PC-9 (cell line): ENCODE measurements around the gene KRTAP3-1. TPM values are rescaled to one million over a fixed set of nuclear protein-coding genes. Genes with fewer than 3 reads are reported as not detected.
"Not testable (repeated sequence)": the region's sequence is repeated elsewhere in the genome, so short reads cannot be mapped to it uniquely, and the experiment has no call there.

Experiments
- BruUV-seq: library from RNA; stranded (reverse); fragments of 400-500 nt; replicated peaks from 2 replicates; lab custom pipeline; 2021; lab: Mats Ljungman, UMichigan
- CTCF ChIA-PET: fragments of 300-600 bp; sonication (Branson Sonifier 250); formaldehyde crosslinking; loops from one replicate; lab custom pipeline; 2022; ENCODE audit warnings: antibody characterized with exemption; lab: Charles Lee
- POLR2A ChIA-PET: fragments of 300-600 bp; sonication (Branson Sonifier 250); formaldehyde crosslinking; loops from one replicate; lab custom pipeline; 2022; ENCODE audit warnings: antibody characterized with exemption; ENCODE audit not compliant: unreplicated experiment; lab: Charles Lee
- DNase-seq, 2 experiments: peaks; one replicate each; pipeline versions ENCODE4 v3.0.0 to v3.0.0-alpha.2; 2015 to 2022; ENCODE audit warnings: mixed read lengths in 1 of 2
- H2AFZ ChIP-seq: fragments of 200-600 bp; sonication (generic); 2 replicates; pipeline ENCODE4 v1.8.1; 2017; ENCODE audit warnings: antibody characterized with exemption
- H3F3A ChIP-seq: fragments of 200-600 bp; sonication (generic); 2 replicates; pipeline ENCODE4 v1.8.1; 2017; ENCODE audit warnings: antibody characterized with exemption, mild to moderate bottlenecking, low read depth; ENCODE audit not compliant: insufficient read depth
- H3K27ac ChIP-seq: fragments of 200-600 bp; sonication (generic); 2 replicates; pipeline ENCODE4 v1.6.1; 2016; ENCODE audit warnings: mixed run types
- H3K27me3 ChIP-seq: fragments of 200-600 bp; sonication (generic); 2 replicates; pipeline ENCODE4 v1.6.1; 2016; ENCODE audit warnings: low read depth, mixed run types; ENCODE audit not compliant: insufficient read depth
- H3K36me3 ChIP-seq: fragments of 200-600 bp; sonication (generic); 2 replicates; pipeline ENCODE4 v1.6.1; 2016; ENCODE audit warnings: low read depth, mixed run types
- H3K4me1 ChIP-seq: fragments of 200-600 bp; sonication (generic); replicated peaks from 2 replicates; pipeline ENCODE4 v1.6.1; 2016; ENCODE audit warnings: mixed run types; ENCODE audit not compliant: insufficient read depth
- H3K4me2 ChIP-seq: fragments of 200-600 bp; sonication (generic); 2 replicates; pipeline ENCODE4 v1.6.1; 2017; ENCODE audit warnings: mixed run types
- H3K4me3 ChIP-seq: fragments of 200-600 bp; sonication (generic); 2 replicates; pipeline ENCODE4 v1.6.1; 2016; ENCODE audit warnings: mixed run types
- H3K79me2 ChIP-seq: fragments of 200-600 bp; sonication (generic); 2 replicates; pipeline ENCODE4 v1.6.1; 2017; ENCODE audit warnings: low read depth, mixed run types
- H3K9me2 ChIP-seq: fragments of 200-600 bp; sonication (generic); 2 replicates; pipeline ENCODE4 v1.8.1; 2017; ENCODE audit warnings: mild to moderate bottlenecking; ENCODE audit not compliant: insufficient read depth
- H3K9me3 ChIP-seq: fragments of 200-600 bp; sonication (generic); 2 replicates; pipeline ENCODE4 v1.8.1; 2016; ENCODE audit warnings: low read depth; ENCODE audit not compliant: insufficient read depth
- H4K20me1 ChIP-seq: fragments of 200-600 bp; sonication (generic); 2 replicates; pipeline ENCODE4 v1.8.1; 2017; ENCODE audit not compliant: insufficient read depth
- EZH2 ChIP-seq: fragments of 200-600 bp; sonication (generic); IDR thresholded peaks from 2 replicates; pipeline ENCODE4 v1.8.0; 2017; ENCODE audit warnings: antibody characterized with exemption, low read depth
- intact Hi-C: fragments of 100-400 bp; cut with micrococcal nuclease; formaldehyde crosslinking; loops from one replicate; pipeline ENCODE4 v1.10.0; 2022; ENCODE audit not compliant: unreplicated experiment
- total RNA-seq: library from RNA; stranded (reverse); gene quantifications from 2 replicates; pipeline ENCODE4 v1.2.3, GENCODE V29; 2021
- TF ChIP-seq, protein P1 (sequence below): fragments of 200-600 bp; sonication (generic); conservative IDR thresholded peaks from 2 replicates; pipeline ENCODE4 v1.6.1; 2017; ENCODE audit warnings: mixed run types, antibody characterized with exemption, mild to moderate bottlenecking, moderate library complexity

Gene KRTAP3-1
- total RNA-seq, 1 experiment from 2014 or later = not detected

DNA sequence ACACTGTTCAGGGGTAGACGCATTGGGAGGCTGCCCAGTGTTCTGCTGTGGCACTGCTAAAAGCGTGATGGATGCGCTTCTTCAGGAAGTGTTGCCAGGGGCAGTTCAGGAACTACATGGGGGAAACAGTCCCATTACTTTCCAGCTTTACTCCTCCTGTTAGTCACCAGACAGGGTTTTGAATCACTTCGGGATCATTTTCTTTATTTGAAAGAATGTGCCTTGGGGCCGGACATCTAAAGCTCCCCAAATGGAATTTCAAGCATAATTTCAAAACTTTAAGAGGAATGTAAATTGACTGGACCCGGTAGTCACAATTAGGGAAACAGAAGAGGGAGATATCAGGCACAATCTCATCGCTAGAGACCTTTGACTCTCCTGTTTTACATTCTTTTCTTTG is 39.5 kb upstream of the KRTAP3-1 start:
- no peaks in the 10 kb centered on the region for H3K27me3 ChIP-seq
- H3K27ac ChIP-seq = peak overlapping the region; percentile 97
- H3K79me2 ChIP-seq = no peaks in the 10 kb centered on the region
- H4K20me1 ChIP-seq = no peaks in the 10 kb centered on the region
- H3K4me3 ChIP-seq = peak overlapping the region; percentile 33; the same call in 1 of the 2 replicates
- peak; percentile 41 to 95 for DNase-seq
- H3K36me3 ChIP-seq = no peaks in the 10 kb centered on the region
- peak overlapping the region; percentile 74 for H3K4me2 ChIP-seq
- POLR2A ChIA-PET = interaction anchor here (0.5 to 0.7 kb wide), 4 partner anchors 24 to 481 kb away, joined by 3 to 4 read pairs (median 3); no protein-coding TSS in a partner anchor
- H3K9me3 ChIP-seq = peaks cover 6% of the 10 kb centered on the region; the same call in 1 of the 2 replicates
- intact Hi-C loops = loop anchor here (1.0 to 5.0 kb wide), 2 partner anchors 91 to 133 kb away; no protein-coding TSS in a partner anchor
- no TSS peak for BruUV-seq
- TF ChIP-seq EZH2 = no peak
- TF ChIP-seq, protein P1, sequence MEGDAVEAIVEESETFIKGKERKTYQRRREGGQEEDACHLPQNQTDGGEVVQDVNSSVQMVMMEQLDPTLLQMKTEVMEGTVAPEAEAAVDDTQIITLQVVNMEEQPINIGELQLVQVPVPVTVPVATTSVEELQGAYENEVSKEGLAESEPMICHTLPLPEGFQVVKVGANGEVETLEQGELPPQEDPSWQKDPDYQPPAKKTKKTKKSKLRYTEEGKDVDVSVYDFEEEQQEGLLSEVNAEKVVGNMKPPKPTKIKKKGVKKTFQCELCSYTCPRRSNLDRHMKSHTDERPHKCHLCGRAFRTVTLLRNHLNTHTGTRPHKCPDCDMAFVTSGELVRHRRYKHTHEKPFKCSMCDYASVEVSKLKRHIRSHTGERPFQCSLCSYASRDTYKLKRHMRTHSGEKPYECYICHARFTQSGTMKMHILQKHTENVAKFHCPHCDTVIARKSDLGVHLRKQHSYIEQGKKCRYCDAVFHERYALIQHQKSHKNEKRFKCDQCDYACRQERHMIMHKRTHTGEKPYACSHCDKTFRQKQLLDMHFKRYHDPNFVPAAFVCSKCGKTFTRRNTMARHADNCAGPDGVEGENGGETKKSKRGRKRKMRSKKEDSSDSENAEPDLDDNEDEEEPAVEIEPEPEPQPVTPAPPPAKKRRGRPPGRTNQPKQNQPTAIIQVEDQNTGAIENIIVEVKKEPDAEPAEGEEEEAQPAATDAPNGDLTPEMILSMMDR = no peak
- peaks cover 33% of the 10 kb centered on the region for H3K4me1 ChIP-seq
- CTCF ChIA-PET = no interaction called here
- H3K9me2 ChIP-seq = no peaks in the 10 kb centered on the region
- peaks cover 28% of the 10 kb centered on the region for H3F3A ChIP-seq
- H2AFZ ChIP-seq = no peak overlapping the region

DNA sequence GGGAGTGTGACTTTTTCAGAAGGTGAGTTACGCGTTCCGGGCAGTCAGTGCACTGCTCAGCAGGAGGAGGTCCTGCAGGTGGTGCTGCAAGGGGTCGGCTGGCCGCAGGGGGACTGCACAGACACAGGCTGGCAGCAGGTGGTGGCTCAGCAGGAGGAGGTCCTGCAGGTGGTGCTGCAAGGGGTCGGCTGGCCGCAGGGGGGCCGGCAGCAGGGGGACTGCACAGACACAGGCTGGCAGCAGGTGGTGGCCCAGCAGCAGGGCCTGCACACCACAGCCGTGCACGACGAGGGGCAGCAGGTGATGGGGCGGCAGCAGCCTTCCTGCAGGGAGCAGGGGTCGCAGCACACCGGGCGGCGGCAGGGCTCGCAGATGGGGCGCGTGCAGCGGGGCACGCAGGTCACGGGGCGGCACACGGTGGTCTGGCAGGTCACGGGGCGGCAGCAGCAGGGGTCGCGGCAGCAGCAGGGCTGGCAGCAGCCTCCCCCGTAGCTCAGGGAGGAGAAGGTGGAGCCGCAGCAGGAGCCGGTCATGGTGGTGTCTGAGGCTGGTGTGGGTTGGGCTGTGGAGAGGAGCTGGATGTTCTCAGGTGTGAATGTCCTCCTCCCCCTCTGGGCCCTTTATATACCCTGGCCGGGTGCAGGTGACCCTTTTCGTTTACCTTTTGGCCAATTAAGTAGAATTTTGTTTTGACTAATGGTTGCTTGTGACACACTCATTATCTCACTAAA is 38.0 kb upstream of the KRTAP3-1 start, which contains the start of gene KRTAP2-1:
TSS of gene KRTAP2-1 (minus strand) at position 582 of the 731 bp plus-strand sequence. CDS start at position 533, 49 bp downstream.
- peaks cover 28% of the 10 kb centered on the region for H3F3A ChIP-seq
- H3K36me3 ChIP-seq, POLR2A ChIA-PET, CTCF ChIA-PET, H3K27me3 ChIP-seq, DNase-seq, H3K79me2 ChIP-seq, H3K4me3 ChIP-seq, H3K9me2 ChIP-seq, H2AFZ ChIP-seq, BruUV-seq, H4K20me1 ChIP-seq: not testable (repeated sequence)
- intact Hi-C loops = loop anchor here (5.0 kb wide), 1 partner anchor 90 kb away; no protein-coding TSS in a partner anchor
- peak within 1 kb of the TSS; percentile 74 for H3K4me2 ChIP-seq
- peak within 1 kb of the TSS; percentile 97 for H3K27ac ChIP-seq
- H3K9me3 ChIP-seq = peaks cover 11% of the 10 kb centered on the region
- peaks cover 33% of the 10 kb centered on the region for H3K4me1 ChIP-seq

DNA sequence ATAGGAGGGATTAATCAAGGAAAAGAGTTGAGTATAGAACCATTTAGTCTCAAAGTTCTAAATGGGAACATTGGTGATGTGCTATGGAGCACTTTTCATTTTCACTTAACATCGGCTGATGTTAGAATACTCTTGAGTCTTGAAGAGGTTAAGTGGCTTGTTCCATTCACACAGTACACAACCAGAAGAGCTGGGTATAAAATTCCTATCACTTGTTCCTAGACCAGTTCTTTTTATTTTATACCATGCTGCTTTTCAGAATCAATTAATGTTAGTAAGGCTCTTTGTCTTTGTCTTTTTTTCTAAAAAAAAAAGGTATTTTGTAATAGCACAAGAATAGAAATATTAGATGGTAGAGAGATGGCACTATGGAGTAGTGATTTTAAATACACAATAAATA is 34.0 kb upstream of the KRTAP3-1 start:
- H3K4me2 ChIP-seq = no peak overlapping the region
- POLR2A ChIA-PET = no interaction called here
- intact Hi-C loops = no loop called here
- H3K36me3 ChIP-seq = no peaks in the 10 kb centered on the region; the same call in 1 of the 2 replicates
- no TSS peak for BruUV-seq
- no peak overlapping the region for H3K27ac ChIP-seq
- TF ChIP-seq, protein P1 = no peak
- TF ChIP-seq EZH2 = no peak
- no peaks in the 10 kb centered on the region for H3K79me2 ChIP-seq
- H3K9me3 ChIP-seq = peaks cover 11% of the 10 kb centered on the region
- H3K4me3 ChIP-seq = no peak overlapping the region
- DNase-seq = no peak
- peaks cover 7% of the 10 kb centered on the region for H3F3A ChIP-seq
- no peak overlapping the region for H2AFZ ChIP-seq
- CTCF ChIA-PET = interaction anchor here (0.6 kb wide), 1 partner anchor 252 kb away, joined by 5 read pairs; no protein-coding TSS in a partner anchor
- peaks cover 8% of the 10 kb centered on the region for H3K4me1 ChIP-seq
- H4K20me1 ChIP-seq = no peaks in the 10 kb centered on the region
- H3K27me3 ChIP-seq = no peaks in the 10 kb centered on the region
- H3K9me2 ChIP-seq = no peaks in the 10 kb centered on the region

DNA sequence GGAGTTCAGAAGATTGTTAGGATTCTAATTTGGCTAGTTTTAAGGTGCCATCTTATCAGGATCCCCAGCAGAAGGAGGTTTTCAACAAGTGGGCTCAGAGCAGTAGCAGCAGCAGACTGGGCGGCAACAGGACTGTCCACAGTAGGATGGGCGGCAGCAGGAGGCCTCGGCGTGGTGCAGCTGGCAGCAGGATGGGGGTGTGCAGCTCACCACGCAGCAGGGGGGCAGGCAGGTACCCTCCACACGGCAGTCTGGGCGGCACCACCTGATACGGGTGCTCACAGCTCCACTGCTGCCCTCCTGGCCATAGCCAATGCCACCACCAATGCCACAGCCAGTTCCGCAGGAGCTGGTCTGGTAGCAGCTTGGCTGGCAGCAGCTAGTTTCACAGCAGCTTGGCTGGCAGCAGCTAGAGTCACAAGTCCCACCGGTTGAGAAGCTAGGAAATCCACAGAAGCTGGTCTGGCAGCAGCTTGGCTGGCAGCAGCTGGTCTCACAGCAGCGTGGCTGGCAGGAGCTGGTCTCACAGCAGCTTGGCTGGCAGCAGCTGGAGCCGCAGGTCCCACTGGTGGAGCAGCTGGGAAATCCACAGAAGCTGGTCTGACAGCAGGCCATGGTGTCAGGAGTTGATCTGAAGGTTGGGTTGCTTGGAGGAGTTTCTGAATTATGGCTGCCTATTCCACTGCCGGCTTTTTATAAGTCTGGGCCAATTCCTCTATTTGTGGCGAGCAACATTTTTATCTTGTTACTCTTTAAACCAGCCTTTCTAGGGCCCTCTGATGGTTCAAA is 32.0 kb upstream of the KRTAP3-1 start, which contains the start of gene KRTAP1-1:
TSS of gene KRTAP1-1 (minus strand) at position 668 of the 789 bp plus-strand sequence. CDS start at position 615, 53 bp downstream.
- BruUV-seq, H2AFZ ChIP-seq, H3K4me3 ChIP-seq, H3K79me2 ChIP-seq, DNase-seq, H3K27me3 ChIP-seq, H3K36me3 ChIP-seq, CTCF ChIA-PET, H3K9me2 ChIP-seq, intact Hi-C loops, POLR2A ChIA-PET, H3F3A ChIP-seq, H4K20me1 ChIP-seq, H3K4me2 ChIP-seq, H3K4me1 ChIP-seq, H3K27ac ChIP-seq: not testable (repeated sequence)
- peaks cover 11% of the 10 kb centered on the region for H3K9me3 ChIP-seq
